ENCODE results near the gene LAMTOR3.

The LAMTOR3 gene

GRCh38 chr4:99868126-99868596, 26.1 kb downstream of the LAMTOR3 start:
- no peak overlapping the region for H3K9ac ChIP-seq (ENCODE audit: low read length)
- no peaks in the 10 kb centered on the region for H3K27me3 ChIP-seq (ENCODE audit: low read length)

DNA sequence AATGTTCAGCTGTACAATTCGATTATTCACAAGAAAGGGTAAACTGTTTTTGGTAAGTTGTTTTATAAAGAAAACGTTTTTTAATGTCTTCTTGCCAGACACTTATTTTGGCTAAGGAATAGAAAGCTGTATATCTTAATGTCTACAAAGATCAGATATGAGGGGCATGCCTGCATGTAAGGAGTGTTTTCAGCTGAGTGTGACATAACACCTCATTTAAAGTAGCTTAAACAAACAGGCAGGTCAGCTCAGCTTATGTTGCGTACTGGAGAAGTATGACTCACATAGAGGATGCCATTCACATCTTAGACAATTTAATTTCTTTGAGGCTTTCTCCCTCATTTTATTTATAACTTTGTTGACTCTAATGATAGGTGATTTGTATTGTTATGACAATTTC, 30.4 kb downstream of the LAMTOR3 start:
- H3K27ac ChIP-seq (ENCODE audit: low read depth, low read length): no peak overlapping the region
- H3K36me3 ChIP-seq (ENCODE audit: low read length): no peaks in the 10 kb centered on the region; the same call in 1 of the 2 replicates
- H2AFZ ChIP-seq (ENCODE audit: low read depth, low read length, severe bottlenecking): no peak overlapping the region
- no peak overlapping the region for H3K9ac ChIP-seq (ENCODE audit: low read length)
- TF ChIP-seq, protein P1, sequence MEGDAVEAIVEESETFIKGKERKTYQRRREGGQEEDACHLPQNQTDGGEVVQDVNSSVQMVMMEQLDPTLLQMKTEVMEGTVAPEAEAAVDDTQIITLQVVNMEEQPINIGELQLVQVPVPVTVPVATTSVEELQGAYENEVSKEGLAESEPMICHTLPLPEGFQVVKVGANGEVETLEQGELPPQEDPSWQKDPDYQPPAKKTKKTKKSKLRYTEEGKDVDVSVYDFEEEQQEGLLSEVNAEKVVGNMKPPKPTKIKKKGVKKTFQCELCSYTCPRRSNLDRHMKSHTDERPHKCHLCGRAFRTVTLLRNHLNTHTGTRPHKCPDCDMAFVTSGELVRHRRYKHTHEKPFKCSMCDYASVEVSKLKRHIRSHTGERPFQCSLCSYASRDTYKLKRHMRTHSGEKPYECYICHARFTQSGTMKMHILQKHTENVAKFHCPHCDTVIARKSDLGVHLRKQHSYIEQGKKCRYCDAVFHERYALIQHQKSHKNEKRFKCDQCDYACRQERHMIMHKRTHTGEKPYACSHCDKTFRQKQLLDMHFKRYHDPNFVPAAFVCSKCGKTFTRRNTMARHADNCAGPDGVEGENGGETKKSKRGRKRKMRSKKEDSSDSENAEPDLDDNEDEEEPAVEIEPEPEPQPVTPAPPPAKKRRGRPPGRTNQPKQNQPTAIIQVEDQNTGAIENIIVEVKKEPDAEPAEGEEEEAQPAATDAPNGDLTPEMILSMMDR (IDR thresholded peaks at IDR 0.05; ENCODE audit: insufficient read depth, low read length, poor library complexity, severe bottlenecking): no peak
- no peak for TF ChIP-seq EZH2phosphoT487 (conservative IDR thresholded peaks at IDR 0.05; ENCODE audit: low read length)
- no peak overlapping the region for H3K4me3 ChIP-seq (ENCODE audit: insufficient read depth, low read length, poor library complexity, severe bottlenecking)
- no peaks in the 10 kb centered on the region for H4K20me1 ChIP-seq (ENCODE audit: low read depth, low read length)
- no peak overlapping the region for H3K4me2 ChIP-seq (ENCODE audit: low read depth, low read length, poor library complexity, severe bottlenecking)
- H3K9me2 ChIP-seq (replicated peaks; ENCODE audit: insufficient read depth, low read length): no peaks in the 10 kb centered on the region
- no peaks in the 10 kb centered on the region for H3K79me2 ChIP-seq (ENCODE audit: insufficient read depth, low read length)
- no peaks in the 10 kb centered on the region for H3K27me3 ChIP-seq (ENCODE audit: low read length)
- H3F3A ChIP-seq (ENCODE audit: insufficient read depth): no peaks in the 10 kb centered on the region
- H3K9me3 ChIP-seq (ENCODE audit: insufficient read depth, low read length): no peaks in the 10 kb centered on the region

More at GRCh38 chr4:99868126-99868596, 26.1 kb downstream of the LAMTOR3 start:
- no peaks in the 10 kb centered on the region for H4K20me1 ChIP-seq (ENCODE audit: low read depth, low read length)
- no peaks in the 10 kb centered on the region for H3K9me2 ChIP-seq (replicated peaks; ENCODE audit: insufficient read depth, low read length)
- TF ChIP-seq EZH2phosphoT487 (conservative IDR thresholded peaks at IDR 0.05; ENCODE audit: low read length): no peak
- TF ChIP-seq, protein P1 (IDR thresholded peaks at IDR 0.05; ENCODE audit: insufficient read depth, low read length, poor library complexity, severe bottlenecking): no peak
- H3K36me3 ChIP-seq (ENCODE audit: low read length): no peaks in the 10 kb centered on the region; the same call in 1 of the 2 replicates
- no peaks in the 10 kb centered on the region for H3K9me3 ChIP-seq (ENCODE audit: insufficient read depth, low read length)
- no peaks in the 10 kb centered on the region for H3F3A ChIP-seq (ENCODE audit: insufficient read depth)
- no peak overlapping the region for H2AFZ ChIP-seq (ENCODE audit: low read depth, low read length, severe bottlenecking)
- H3K79me2 ChIP-seq (ENCODE audit: insufficient read depth, low read length): no peaks in the 10 kb centered on the region
- no peak overlapping the region for H3K4me3 ChIP-seq (ENCODE audit: insufficient read depth, low read length, poor library complexity, severe bottlenecking)
- H3K4me2 ChIP-seq (ENCODE audit: low read depth, low read length, poor library complexity, severe bottlenecking): no peak overlapping the region
- H3K27ac ChIP-seq (ENCODE audit: low read depth, low read length): no peak overlapping the region

GRCh38 chr4:99861120-99861905, 32.9 kb downstream of the LAMTOR3 start:
- no peaks in the 10 kb centered on the region for H3K9me3 ChIP-seq (ENCODE audit: insufficient read depth, low read length)
- H3K9ac ChIP-seq (ENCODE audit: low read length): no peak overlapping the region
- no peak overlapping the region for H3K4me2 ChIP-seq (ENCODE audit: low read depth, low read length, poor library complexity, severe bottlenecking)
- H4K20me1 ChIP-seq (ENCODE audit: low read depth, low read length): no peaks in the 10 kb centered on the region
- H3K27ac ChIP-seq (ENCODE audit: low read depth, low read length): no peak overlapping the region
- no peak overlapping the region for H3K4me3 ChIP-seq (ENCODE audit: insufficient read depth, low read length, poor library complexity, severe bottlenecking)
- H3K36me3 ChIP-seq (ENCODE audit: low read length): no peaks in the 10 kb centered on the region; the same call in 1 of the 2 replicates
- H3F3A ChIP-seq (ENCODE audit: insufficient read depth): no peaks in the 10 kb centered on the region
- H2AFZ ChIP-seq (ENCODE audit: low read depth, low read length, severe bottlenecking): no peak overlapping the region
- TF ChIP-seq, protein P1 (IDR thresholded peaks at IDR 0.05; ENCODE audit: insufficient read depth, low read length, poor library complexity, severe bottlenecking): no peak
- TF ChIP-seq EZH2phosphoT487 (conservative IDR thresholded peaks at IDR 0.05; ENCODE audit: low read length): no peak
- H3K9me2 ChIP-seq (replicated peaks; ENCODE audit: insufficient read depth, low read length): no peaks in the 10 kb centered on the region
- no peaks in the 10 kb centered on the region for H3K27me3 ChIP-seq (ENCODE audit: low read length)
- H3K79me2 ChIP-seq (ENCODE audit: insufficient read depth, low read length): no peaks in the 10 kb centered on the region

Measured in SU-DHL-6 (cell line).